Neural crest cell (in vitro differentiated cells): ENCODE measurements around the gene TMEM106C. TPM values are rescaled to one million over a fixed set of nuclear protein-coding genes. Genes with fewer than 3 reads are reported as not detected.

Experiments
- DNase-seq: peaks from one replicate; pipeline ENCODE4 v3.0.0; 2021; ENCODE audit warnings: low read depth, mixed read lengths, low spot score
- H3K27ac Mint-ChIP-seq: one replicate; pipeline ENCODE4 v1.8.0; 2021; ENCODE audit warnings: mild to moderate bottlenecking, mixed read lengths; ENCODE audit not compliant: unreplicated experiment
- H3K27me3 Mint-ChIP-seq: 2 replicates; pipeline ENCODE4 v1.8.0; 2021; ENCODE audit warnings: low read depth, mild to moderate bottlenecking, mixed read lengths
- H3K36me3 Mint-ChIP-seq: 2 replicates; pipeline ENCODE4 v1.8.0; 2021; ENCODE audit warnings: low read depth, mild to moderate bottlenecking, mixed read lengths
- H3K4me1 Mint-ChIP-seq: 2 replicates; pipeline ENCODE4 v1.8.0; 2021; ENCODE audit warnings: mixed read lengths
- H3K4me3 Mint-ChIP-seq: one replicate; pipeline ENCODE4 v1.8.0; 2021; ENCODE audit warnings: mild to moderate bottlenecking, mixed read lengths
- H3K9me3 Mint-ChIP-seq: 2 replicates; pipeline ENCODE4 v1.8.0; 2021; ENCODE audit warnings: mixed read lengths
- CTCF ChIP-seq: fragments of 200-600 bp; sonication (generic); conservative IDR thresholded peaks from 2 replicates; pipeline ENCODE4 v1.5.0; 2021; ENCODE audit warnings: antibody characterized with exemption, mild to moderate bottlenecking
- total RNA-seq: library from RNA; stranded (reverse); gene quantifications from 2 replicates; pipeline ENCODE4 v1.2.1, GENCODE V29; 2021

TMEM106C gene
- total RNA-seq, 1 donor from 2014 or later, result 159 TPM

- no peak overlapping the region for H3K27ac Mint-ChIP-seq
- no peaks in the 10 kb centered on the region for H3K36me3 Mint-ChIP-seq
- no peak for TF ChIP-seq CTCF
- peaks cover 5% of the 10 kb centered on the region for H3K27me3 Mint-ChIP-seq
- H3K9me3 Mint-ChIP-seq, result no peaks in the 10 kb centered on the region
- no peak for DNase-seq
- no peaks in the 10 kb centered on the region for H3K4me1 Mint-ChIP-seq
- H3K4me3 Mint-ChIP-seq, result no peak overlapping the region
These were observed 19.6 kb upstream of the TMEM106C start for GRCh38 chr12:47943623-47944340.

GRCh38 chr12:47944685-47945340 is 18.6 kb upstream of the TMEM106C start:
- Mint-ChIP-seq H3K9me3 (no peaks in the 10 kb centered on the region), H3K36me3 (no peaks in the 10 kb centered on the region), H3K27me3 (peaks cover 5% of the 10 kb centered on the region), H3K4me1 (peaks cover 5% of the 10 kb centered on the region), H3K4me3 (no peak overlapping the region), H3K27ac (no peak overlapping the region)
- no peak for DNase-seq
- no peak for TF ChIP-seq CTCF

- Mint-ChIP-seq H3K27ac (no peak overlapping the region), H3K4me1 (peaks cover 8% of the 10 kb centered on the region), H3K36me3 (no peaks in the 10 kb centered on the region), H3K4me3 (no peak overlapping the region), H3K9me3 (no peaks in the 10 kb centered on the region), H3K27me3 (peaks cover 5% of the 10 kb centered on the region)
- TF ChIP-seq CTCF, result no peak
- DNase-seq, result no peak
These were observed 18.1 kb upstream of the TMEM106C start for GRCh38 chr12:47945341-47945728.

GRCh38 chr12:47946413-47947323 is 16.7 kb upstream of the TMEM106C start:
- H3K9me3 Mint-ChIP-seq, result no peaks in the 10 kb centered on the region
- peaks cover 9% of the 10 kb centered on the region for H3K4me1 Mint-ChIP-seq
- H3K27ac Mint-ChIP-seq, result no peak overlapping the region
- TF ChIP-seq CTCF, result no peak
- no peak overlapping the region for H3K4me3 Mint-ChIP-seq
- no peaks in the 10 kb centered on the region for H3K36me3 Mint-ChIP-seq
- H3K27me3 Mint-ChIP-seq, result no peaks in the 10 kb centered on the region
- DNase-seq, result no peak

- TF ChIP-seq CTCF, result no peak
- H3K27ac Mint-ChIP-seq, result no peak overlapping the region
- no peaks in the 10 kb centered on the region for H3K9me3 Mint-ChIP-seq
- DNase-seq, result no peak
- H3K27me3 Mint-ChIP-seq, result no peaks in the 10 kb centered on the region
- peaks cover 9% of the 10 kb centered on the region for H3K4me1 Mint-ChIP-seq
- H3K36me3 Mint-ChIP-seq, result no peaks in the 10 kb centered on the region
- no peak overlapping the region for H3K4me3 Mint-ChIP-seq
These were observed 16.1 kb upstream of the TMEM106C start for GRCh38 chr12:47947341-47947740.
